ENCODE data around the gene SPATS2L.

- TF ChIP-seq, protein P1, sequence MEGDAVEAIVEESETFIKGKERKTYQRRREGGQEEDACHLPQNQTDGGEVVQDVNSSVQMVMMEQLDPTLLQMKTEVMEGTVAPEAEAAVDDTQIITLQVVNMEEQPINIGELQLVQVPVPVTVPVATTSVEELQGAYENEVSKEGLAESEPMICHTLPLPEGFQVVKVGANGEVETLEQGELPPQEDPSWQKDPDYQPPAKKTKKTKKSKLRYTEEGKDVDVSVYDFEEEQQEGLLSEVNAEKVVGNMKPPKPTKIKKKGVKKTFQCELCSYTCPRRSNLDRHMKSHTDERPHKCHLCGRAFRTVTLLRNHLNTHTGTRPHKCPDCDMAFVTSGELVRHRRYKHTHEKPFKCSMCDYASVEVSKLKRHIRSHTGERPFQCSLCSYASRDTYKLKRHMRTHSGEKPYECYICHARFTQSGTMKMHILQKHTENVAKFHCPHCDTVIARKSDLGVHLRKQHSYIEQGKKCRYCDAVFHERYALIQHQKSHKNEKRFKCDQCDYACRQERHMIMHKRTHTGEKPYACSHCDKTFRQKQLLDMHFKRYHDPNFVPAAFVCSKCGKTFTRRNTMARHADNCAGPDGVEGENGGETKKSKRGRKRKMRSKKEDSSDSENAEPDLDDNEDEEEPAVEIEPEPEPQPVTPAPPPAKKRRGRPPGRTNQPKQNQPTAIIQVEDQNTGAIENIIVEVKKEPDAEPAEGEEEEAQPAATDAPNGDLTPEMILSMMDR (tag by site-specific recombination; IDR thresholded peaks at IDR 0.05): no peak
- TF ChIP-seq ZNF513 (tag by site-specific recombination; IDR thresholded peaks at IDR 0.05) (no peak), ZBTB1 (tag by site-specific recombination; IDR thresholded peaks at IDR 0.05) (no peak), ZNF548 (tag by site-specific recombination; IDR thresholded peaks at IDR 0.05) (no peak), ZNF311 (tag by site-specific recombination; IDR thresholded peaks at IDR 0.05; ENCODE audit: borderline replicate concordance) (no peak), ZNF23 (tag by site-specific recombination; IDR thresholded peaks at IDR 0.05; ENCODE audit: borderline replicate concordance) (no peak), ZNF274 (IDR thresholded peaks at IDR 0.05; ENCODE audit: low read length) (no peak), ZNF274 (tag by site-specific recombination; IDR thresholded peaks at IDR 0.05; ENCODE audit: borderline replicate concordance) (no peak), TCF7L2 (IDR thresholded peaks at IDR 0.05; ENCODE audit: borderline replicate concordance, low read depth, low read length) (no peak), ZBTB6 (tag by site-specific recombination; IDR thresholded peaks at IDR 0.05) (no peak), ZBTB11 (tag by site-specific recombination; conservative IDR thresholded peaks at IDR 0.05; ENCODE audit: low read depth) (no peak), REST (tag by site-specific recombination; IDR thresholded peaks at IDR 0.05) (no peak)
Measured at GRCh38 chr2:200417366-200417765, 110.9 kb downstream of the SPATS2L start.

All from HEK293 (cell line).